Panc1 (cell line): Measurements from ENCODE around the gene FRY.

Source experiments
- CTCF ChIP-seq: fragments of 450-650 bp; IDR thresholded peaks from 2 replicates; pipeline ENCODE4 v1.5.1; 2017; ENCODE audit warnings: mild to moderate bottlenecking
- TCF7L2 ChIP-seq: IDR thresholded peaks from 2 replicates; pipeline ENCODE4 v1.6.1; 2011; ENCODE audit warnings: mild to moderate bottlenecking, low read depth, low read length, inconsistent platforms
- TF ChIP-seq, protein P1 (sequence below), 2 experiments: IDR thresholded peaks; 2 replicates each; pipeline ENCODE4 v1.6.1; 2011 to 2012; ENCODE audit warnings: low read depth in 2 of 2, control low read depth in 1 of 2, low read length in 1 of 2, mild to moderate bottlenecking in 1 of 2, moderate library complexity in 1 of 2; ENCODE audit not compliant: insufficient read depth in 1 of 2

DNA sequence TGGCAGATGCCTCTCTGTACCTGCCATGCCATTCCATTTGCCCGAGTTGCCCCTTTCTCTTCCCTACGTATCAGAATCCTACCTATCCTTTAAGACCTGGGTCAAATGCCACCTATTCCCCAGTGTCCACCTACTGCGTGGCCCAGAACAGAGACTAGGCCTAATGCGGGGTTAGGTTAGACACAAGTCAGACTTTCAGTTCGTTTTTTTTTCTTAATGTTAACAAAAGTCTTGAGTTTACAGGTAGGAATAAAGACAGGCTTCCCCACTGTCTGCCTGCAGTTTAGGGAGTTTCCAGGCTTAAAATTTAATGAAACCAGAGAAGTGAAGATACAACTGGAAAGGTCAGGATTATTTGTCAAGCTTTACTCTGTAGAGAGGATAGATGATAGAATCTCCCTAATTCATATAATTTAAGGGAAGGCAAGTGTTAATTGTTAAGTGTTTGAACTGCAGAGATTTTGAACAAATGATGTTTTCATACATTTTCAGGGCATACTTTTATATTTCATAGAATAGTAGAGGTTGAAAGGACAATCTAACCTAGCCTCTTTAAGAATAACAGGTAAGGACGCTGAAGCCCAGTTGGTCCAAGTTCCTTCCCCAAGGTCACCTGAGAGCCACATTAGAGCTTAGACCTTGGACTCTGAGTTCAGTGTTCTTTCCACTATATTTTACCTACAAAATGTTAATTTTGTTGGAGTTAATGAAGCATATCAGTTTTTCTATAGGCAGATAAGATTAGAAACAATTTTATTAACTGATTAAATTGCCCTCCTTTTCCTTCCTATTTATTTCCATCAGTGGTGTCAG lies 35.8 kb downstream of the FRY start:
- TF ChIP-seq CTCF, result no peak
- TF ChIP-seq, protein P1, sequence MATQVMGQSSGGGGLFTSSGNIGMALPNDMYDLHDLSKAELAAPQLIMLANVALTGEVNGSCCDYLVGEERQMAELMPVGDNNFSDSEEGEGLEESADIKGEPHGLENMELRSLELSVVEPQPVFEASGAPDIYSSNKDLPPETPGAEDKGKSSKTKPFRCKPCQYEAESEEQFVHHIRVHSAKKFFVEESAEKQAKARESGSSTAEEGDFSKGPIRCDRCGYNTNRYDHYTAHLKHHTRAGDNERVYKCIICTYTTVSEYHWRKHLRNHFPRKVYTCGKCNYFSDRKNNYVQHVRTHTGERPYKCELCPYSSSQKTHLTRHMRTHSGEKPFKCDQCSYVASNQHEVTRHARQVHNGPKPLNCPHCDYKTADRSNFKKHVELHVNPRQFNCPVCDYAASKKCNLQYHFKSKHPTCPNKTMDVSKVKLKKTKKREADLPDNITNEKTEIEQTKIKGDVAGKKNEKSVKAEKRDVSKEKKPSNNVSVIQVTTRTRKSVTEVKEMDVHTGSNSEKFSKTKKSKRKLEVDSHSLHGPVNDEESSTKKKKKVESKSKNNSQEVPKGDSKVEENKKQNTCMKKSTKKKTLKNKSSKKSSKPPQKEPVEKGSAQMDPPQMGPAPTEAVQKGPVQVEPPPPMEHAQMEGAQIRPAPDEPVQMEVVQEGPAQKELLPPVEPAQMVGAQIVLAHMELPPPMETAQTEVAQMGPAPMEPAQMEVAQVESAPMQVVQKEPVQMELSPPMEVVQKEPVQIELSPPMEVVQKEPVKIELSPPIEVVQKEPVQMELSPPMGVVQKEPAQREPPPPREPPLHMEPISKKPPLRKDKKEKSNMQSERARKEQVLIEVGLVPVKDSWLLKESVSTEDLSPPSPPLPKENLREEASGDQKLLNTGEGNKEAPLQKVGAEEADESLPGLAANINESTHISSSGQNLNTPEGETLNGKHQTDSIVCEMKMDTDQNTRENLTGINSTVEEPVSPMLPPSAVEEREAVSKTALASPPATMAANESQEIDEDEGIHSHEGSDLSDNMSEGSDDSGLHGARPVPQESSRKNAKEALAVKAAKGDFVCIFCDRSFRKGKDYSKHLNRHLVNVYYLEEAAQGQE (IDR thresholded peaks at IDR 0.05; ENCODE audit: insufficient read depth in 1 of 2, low read depth in 2 of 2, low read length in 1 of 2), result no peak
- TF ChIP-seq TCF7L2, result no peak
